Stimulated activated CD4-positive, alpha-beta T cell treated with anti-CD3 and anti-CD28 coated beads, Interleukin-12 subunit alpha, Interleukin-12 subunit beta, amount 100 ng/mL, for 48 hours (primary cell): Measurements from ENCODE around the gene UROC1.

Source experiments
- DNase-seq, 3 donors: peaks; one replicate each; pipeline ENCODE4 v3.0.0-alpha.2; 2020; ENCODE audit warnings: low read depth in 2 of 3, low spot score in 1 of 3

The UROC1 gene

DNA sequence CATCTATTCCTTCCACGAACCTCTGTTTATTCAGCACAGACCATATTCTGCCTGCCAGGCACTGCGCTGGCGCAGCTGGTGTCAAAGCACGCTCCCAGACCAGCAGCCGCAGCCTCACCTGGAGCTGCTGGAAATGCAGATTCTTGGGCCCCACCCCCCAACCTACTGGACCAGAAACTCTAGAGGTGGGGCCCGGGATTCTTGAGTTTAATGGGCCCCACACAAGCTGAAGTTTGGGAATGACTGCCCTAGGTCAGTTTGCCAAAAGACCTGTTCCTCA is 13.4 kb upstream of the UROC1 start:
- DNase-seq = no peak

DNA sequence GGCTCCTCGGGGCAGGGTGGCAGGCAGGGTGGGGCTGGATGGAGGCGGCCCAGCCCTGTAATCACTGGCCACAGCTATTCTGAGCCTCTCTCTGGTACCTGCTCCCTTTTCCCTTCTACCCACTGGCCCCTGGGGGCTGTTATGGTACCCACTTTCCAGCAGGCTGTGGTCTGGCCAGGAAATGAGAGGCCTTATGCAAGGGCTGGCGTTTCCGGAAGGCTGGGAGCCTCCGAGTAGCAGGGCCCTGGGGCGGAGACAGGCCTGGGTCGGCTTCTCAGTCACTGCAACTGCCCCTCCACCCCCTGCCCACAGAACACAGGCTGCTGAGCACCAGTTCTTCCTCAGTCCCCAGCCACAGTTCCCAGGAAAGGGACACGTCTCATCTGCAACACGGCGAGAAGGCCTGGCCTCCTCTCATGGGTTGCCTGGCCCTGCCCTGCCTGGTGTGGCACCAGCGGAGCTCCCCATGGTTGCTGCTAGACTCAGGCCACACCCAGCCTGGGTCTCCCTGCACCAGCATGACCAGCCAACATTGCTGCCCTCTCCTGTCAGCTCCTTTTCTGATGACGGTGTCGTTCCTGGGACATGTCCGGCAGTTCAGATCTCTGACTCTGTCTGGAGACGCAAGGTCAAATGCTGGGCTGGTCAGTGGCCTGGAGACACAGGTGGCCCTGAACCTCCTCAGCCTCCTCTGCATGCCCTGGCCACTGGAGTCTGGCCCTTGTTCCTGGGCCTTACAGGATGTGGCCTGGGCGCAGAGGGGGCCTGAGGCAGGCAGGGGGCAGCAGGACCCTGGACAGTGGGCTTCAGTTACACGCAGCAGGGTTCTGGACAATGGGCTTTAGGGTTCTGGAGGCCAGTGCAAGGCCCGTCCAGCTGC is 12.8 kb upstream of the UROC1 start:
- no peak for DNase-seq

GRCh38 chr3:126529585-126530170 is 12.1 kb upstream of the UROC1 start:
- no peak for DNase-seq

DNA sequence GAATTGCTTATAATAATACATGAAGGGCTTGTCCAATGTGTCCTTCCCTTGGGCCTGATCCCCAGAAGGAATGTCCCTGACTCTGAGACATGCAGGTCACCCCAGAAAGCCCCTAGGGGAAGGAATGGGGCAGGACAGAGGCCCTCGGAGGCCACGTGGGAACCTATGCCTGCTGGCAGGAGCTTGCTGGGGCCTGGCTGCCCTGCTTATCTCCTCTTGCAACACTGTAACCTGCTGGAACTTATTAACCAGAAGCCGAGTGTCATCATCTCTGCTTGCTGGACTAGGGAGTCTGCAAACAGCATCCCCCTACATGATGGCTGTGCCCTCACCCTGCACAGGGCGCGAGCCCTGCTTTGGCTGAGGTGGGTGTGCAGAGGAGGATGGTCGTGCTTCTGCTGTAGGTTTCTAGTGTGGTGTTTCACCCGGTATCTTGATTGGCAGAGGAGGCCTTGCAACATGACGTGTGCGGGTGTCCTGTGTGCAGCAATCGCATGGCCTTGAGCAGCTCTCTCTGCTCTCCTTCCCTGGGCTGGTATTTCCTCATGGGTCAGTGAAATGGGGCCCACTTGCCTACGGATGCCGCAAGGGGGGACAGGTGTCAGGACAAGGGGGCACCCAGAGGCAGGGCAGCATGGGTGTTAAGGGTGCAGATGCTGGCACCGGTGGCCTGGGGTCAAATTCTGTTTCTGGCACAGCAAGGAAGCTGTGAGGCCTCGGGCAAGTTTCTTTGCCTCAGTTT is 11.4 kb upstream of the UROC1 start:
- no peak for DNase-seq

DNA sequence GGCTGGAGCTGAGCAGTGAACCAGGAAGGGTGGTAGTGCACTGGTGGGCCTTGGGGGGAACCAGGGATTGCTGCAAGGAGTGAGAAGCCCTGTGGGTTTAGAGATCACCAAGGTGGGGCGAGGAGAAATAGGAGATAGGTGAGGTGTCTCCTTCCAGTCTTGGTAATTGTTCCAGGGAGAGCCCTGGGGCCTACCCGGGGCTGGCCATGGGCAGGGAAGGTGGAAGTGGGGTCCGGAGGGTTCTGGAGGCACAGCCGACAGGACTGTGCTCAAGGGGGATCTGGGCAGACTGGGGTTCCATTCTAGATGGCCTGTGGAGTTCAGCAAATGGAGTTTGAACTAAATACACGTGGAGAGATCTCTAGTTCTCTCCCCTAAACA is 10.8 kb upstream of the UROC1 start:
- DNase-seq = no peak

DNA sequence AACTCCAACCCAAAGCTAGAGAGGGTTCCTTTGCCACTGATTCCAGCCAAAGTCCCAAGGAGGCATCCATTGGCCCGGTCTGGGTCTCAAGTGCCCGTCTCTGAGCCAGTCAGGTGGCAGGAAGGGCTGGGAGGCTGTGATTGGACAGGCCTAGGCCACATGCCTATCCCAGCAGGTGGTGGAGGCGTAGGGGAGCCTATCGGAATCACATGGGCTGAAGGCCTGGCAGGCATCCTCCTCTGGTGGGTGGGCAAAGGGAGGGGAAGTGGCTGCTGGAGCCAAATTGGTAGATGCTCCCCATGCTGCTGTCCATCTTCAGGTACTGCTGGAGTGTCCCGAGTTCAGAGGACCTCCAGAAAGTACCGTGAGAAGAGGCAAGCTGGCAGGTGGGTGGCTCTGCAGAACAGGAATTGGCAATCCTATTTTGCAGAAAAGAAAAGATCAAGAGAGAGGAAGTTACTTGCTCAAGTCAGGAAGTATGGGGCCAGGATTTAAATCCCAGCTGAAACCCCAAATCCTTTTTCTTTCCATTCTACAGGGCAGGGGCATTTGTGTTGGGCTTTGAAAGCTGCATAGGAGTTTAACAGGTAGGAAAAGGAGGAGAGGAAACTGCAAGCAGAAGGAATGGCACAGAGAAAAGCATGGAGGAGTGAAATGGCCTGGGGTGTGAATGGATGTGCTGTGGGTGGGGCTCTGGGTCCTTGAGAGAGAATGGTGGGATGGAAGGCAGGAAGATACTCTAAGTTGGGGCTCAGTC is 10.1 kb upstream of the UROC1 start:
- no peak for DNase-seq

GRCh38 chr3:126527006-126527405 is 9.4 kb upstream of the UROC1 start:
- no peak for DNase-seq

GRCh38 chr3:126526668-126527005 is 9.1 kb upstream of the UROC1 start:
- no peak for DNase-seq

DNA sequence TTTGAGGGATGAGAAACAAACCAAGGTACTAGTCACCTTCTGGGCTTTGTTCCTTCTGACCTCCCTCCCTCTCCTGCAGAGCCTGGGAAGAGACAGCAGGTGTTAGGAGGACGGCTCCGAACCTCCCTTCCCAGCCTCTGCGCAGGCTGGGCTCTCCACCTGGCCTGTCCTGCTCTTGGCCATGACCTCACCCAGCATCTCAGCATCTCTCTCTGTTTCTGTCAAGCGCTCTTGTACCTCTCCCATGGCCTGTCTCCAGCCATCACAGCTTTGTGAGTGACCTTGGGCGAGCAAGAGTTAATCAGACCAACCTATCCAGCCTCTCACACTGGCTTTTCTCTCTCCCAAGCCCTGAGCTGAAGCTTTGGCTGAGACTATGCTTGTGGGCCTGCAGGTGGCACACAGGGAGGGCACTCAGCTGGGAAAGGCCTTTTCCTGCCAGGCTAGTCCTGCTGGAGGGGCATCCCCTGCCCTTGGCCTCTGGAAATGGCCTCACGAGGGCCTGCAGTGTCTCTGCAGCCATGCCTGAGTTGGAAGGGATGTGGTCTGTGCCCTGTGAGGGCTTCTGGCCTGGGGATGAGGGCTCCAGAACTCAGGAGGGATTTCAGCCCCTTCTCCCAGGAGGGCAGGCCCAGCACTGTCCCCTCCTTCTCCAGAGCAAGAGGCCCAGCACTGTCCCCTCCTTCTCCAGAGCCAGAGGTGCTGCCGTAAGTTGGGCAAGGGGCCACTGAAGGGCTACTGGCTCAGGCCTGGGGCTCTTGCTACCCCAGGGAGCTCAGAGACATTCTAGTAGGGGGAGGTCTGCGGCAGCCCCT is 8.5 kb upstream of the UROC1 start:
- DNase-seq = no peak

DNA sequence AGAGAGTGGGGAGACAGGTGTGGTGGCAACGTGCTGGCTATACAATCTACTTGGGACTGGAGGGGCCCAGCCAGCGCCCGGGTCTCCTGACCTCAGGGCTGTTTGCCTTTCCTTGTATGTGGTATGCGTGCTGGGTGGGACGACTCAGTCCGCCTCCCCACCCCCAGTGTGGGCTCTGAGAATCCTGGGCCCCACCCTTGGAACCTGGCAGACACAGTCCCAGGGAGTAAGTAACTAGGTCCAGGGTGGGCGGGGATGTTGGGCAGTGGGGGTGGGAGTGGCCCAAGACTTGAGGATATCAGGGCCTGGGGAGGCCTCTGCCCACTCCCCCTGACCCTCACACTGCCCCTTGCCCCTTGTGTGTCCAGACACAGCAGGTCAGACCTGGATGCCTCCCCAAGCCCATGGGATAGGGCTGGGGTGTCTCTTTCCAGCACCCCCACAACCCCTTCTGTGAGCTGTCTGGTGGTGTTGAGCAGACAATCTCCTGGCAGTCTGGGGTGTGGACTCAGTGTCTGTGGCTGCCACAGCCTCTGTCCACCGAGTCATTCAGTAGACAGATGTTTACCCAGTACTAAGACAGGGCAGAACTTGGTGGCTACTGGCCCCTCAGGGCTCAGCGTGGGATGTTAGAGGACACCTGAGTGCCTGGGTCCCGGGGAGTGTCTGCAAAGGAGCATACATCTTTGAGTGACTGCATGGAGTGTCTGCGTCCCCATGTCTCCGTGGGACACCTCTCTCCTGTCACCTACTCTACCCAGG is 7.7 kb upstream of the UROC1 start:
- DNase-seq = no peak

GRCh38 chr3:126524429-126524988 is 6.9 kb upstream of the UROC1 start:
- no peak for DNase-seq

- DNase-seq = no peak
Measured at GRCh38 chr3:126523745-126524428, 6.3 kb upstream of the UROC1 start, which contains the start of gene CHST13. Gene CHST13 (plus strand): TSS chr3:126524155. CDS start chr3:126524333, 178 bp downstream.

DNA sequence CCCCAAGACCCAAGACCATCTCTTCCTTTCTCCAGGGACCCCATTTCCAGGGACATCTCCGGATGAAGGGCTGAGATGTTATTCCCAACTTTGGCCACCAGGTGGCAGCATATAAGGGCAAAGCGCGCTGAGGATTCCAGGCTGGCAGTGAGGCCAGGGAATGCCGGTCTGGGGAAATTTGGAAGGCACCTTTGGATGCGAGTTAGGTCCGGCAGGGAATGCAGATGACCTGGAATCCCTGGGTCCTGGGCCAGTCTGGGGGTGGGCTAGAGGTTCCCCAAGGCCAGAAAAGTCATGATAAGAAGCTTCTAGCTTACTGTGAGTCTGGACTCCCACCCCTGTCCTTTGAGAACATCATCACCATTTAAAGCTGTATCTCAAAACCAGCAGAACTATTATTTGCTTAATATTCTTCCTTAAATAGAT is 4.8 kb upstream of the UROC1 start:
- DNase-seq = peak in 2 of 3 donors; percentile 26 to 27

DNA sequence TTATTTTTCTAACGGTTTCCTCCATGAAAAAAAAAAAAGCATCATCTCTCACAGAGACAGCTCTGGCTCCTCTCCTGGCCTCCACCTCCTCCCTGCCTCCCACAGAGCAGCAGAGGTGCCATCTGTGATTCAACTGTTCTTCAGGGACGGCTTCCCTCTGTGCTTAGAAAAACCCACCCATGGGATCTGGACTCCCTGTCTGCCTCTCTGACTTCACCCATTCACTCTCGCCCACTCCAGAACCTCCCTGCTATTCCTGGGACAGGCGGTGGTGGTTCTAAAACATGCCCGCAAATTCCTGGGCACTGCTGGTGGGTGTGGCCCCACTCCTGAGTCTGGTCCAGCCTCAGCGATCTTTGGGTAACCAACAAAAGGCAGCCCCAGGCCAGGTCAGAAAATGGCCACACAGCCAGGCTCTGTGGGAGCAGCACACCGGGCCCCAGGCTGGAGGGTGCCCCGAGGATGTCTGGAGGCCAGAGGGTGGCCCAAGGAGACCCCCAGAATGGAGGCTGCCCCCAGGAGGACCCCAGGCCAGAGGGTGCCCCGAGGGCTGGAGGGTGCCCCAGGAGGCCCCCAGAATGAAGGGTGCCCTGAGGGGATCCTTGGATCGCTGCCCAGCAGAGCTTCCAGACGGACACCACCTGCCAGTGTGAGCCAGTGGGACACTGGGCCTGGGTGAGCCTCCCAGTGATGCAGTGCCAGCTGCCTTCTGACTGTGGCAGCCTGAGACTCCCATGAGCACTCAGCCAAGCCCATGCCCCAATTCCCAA is 3.7 kb upstream of the UROC1 start:
- DNase-seq = no peak

- DNase-seq = no peak
Measured at GRCh38 chr3:126519506-126520455, 2.2 kb upstream of the UROC1 start.

DNA sequence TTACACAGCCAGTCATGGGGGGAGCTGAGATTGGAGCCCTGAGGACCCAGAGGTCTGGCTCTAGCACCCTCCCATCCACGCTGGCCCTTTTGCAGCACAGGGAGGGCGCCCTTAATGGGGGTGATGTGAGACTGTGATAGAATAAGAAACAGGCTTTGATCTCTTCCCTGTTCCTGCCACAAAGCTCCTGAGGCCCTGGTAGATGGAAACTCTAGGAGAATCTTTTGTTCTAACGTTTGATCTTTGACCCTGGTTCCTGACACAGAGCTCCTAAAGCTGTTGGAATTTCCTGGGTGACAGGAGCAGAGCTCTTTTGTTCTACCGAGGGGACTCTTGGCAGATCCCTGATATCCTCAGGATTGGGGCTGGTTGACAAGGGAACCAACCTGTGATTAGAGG is 1.2 kb upstream of the UROC1 start:
- no peak for DNase-seq
